ENCODE data around the gene MSH2.
"Not testable (repeated sequence)": the region's sequence is repeated elsewhere in the genome, so short reads cannot be mapped to it uniquely, and the experiment has no call there.

MSH2 gene

GRCh38 chr2:47485751-47486300 lies 82.9 kb downstream of the MSH2 start:
- DNase-seq: no peak

- DNase-seq: no peak
These were observed 84.0 kb downstream of the MSH2 start for GRCh38 chr2:47486841-47487497.

- DNase-seq: no peak
These were observed 84.5 kb downstream of the MSH2 start for GRCh38 chr2:47487498-47487875.

GRCh38 chr2:47488870-47489584 lies 86.1 kb downstream of the MSH2 start:
- no peak for DNase-seq

GRCh38 chr2:47490406-47490805 lies 87.5 kb downstream of the MSH2 start:
- no peak for DNase-seq

- DNase-seq: no peak
These were observed 90.5 kb downstream of the MSH2 start for GRCh38 chr2:47493317-47494035.

GRCh38 chr2:47494267-47495130 lies 91.5 kb downstream of the MSH2 start:
- no peak for DNase-seq

- DNase-seq: no peak
These were observed 95.0 kb downstream of the MSH2 start for GRCh38 chr2:47497843-47498460.

GRCh38 chr2:47499093-47499492 lies 96.1 kb downstream of the MSH2 start:
- no peak for DNase-seq

GRCh38 chr2:47499621-47500309 lies 96.8 kb downstream of the MSH2 start:
- no peak for DNase-seq

GRCh38 chr2:47501374-47502200 lies 98.6 kb downstream of the MSH2 start:
- no peak for DNase-seq

GRCh38 chr2:47502498-47502897 lies 99.5 kb downstream of the MSH2 start:
- not testable (repeated sequence) for DNase-seq

GRCh38 chr2:47503481-47504070 lies 100.6 kb downstream of the MSH2 start:
- no peak for DNase-seq

- DNase-seq: no peak
These were observed 101.3 kb downstream of the MSH2 start for GRCh38 chr2:47504174-47504810.

- no peak for DNase-seq
These were observed 103.1 kb downstream of the MSH2 start for GRCh38 chr2:47506024-47506423.

GRCh38 chr2:47506436-47506835 lies 103.5 kb downstream of the MSH2 start:
- DNase-seq: no peak

- DNase-seq: no peak
These were observed 105.1 kb downstream of the MSH2 start for GRCh38 chr2:47508080-47508479.

- DNase-seq: no peak
These were observed 105.7 kb downstream of the MSH2 start for GRCh38 chr2:47508641-47509040.

GRCh38 chr2:47509250-47509649 lies 106.3 kb downstream of the MSH2 start:
- no peak for DNase-seq
